Stromal cell of bone marrow (primary cell): ENCODE data around the gene PRKAG2.
"Not testable (repeated sequence)": the region's sequence is repeated elsewhere in the genome, so short reads cannot be mapped to it uniquely, and the experiment has no call there.

Experiments
- DNase-seq: peaks from one replicate; pipeline ENCODE4 v3.0.0-alpha.2; 2012; ENCODE audit warnings: low read depth

PRKAG2 gene

GRCh38 chr7:151835636-151836035 is 41.3 kb downstream of the PRKAG2 start:
- DNase-seq: no peak

DNA sequence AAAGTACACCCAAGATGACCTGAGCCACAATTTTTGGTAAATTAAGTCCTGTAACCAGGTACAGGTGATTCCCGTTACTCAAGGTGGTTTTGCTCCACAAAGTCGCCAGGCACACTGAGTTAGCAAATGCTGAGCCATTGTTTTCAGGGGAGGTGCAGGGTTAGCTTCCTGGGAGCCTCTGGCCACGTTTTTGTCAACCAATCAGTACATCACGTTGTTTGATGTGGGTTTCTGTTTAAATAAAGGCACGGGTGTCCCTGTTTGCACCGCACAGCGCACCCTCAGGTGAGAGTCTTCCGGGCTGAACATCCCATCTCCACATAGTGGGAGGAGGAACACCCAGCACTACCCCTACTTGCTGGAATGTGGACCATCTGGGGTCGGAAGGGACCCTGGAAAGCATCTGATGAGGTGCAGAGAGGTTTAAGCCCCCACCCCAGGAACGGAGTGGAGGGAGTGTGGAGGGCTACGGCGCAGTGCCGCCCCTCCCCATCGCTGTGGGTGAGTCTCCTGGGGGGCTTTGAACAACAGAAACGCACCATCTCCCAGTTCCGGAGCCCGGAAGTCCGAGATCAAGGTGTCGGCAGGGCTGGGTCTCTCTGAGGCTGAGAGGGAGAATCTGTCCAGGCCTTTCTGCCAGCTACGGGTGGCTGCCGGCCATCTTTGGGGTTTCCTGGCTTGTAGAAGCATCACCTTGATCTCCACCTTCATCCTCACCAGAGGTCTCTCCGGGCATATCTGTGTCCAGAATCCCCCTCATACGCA is 42.5 kb downstream of the PRKAG2 start:
- DNase-seq: no peak

- DNase-seq: no peak
Measured at GRCh38 chr7:151833691-151834090, 43.2 kb downstream of the PRKAG2 start.

DNA sequence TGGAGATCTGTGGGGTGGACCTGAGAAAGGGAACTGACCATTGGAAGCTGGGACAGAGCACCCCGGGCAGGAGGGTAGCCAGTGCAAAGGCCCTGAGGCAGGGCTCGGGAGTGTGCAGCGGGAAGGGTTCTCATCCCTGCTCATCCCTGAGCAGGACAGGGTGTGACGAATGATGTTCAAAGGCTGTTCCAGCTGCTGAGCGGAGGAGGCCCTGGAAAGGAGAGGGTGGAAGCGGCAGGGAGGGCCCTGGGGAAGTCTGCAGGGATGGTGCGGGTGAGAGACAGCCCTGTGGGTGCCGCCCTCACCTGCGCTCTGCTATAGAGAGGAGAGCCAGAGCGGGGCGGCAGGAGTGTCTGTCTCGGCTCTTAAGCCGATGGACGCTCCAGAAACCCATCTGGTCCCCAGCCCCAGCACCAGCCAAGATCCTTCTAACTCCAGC is 43.7 kb downstream of the PRKAG2 start:
- DNase-seq: no peak

DNA sequence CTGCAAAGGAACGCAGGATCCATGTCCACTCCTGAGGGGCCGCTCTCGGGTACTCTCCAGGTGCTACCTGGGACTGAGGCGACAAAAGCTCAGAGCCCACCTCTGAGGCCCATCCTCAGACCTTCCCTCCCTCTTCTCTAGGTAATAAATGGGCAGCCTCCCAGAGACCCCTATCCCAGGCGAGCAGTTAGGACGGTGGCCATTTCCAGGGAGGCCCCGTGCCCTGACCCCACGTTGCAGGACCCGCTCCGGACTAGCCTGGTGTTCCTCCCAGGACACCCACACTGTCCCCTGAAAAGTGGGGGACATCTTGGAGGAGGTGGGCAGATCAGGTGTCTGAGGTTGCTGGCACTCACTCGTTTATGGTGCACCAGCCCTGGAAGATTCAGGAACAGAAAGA is 44.3 kb downstream of the PRKAG2 start:
- DNase-seq: no peak

DNA sequence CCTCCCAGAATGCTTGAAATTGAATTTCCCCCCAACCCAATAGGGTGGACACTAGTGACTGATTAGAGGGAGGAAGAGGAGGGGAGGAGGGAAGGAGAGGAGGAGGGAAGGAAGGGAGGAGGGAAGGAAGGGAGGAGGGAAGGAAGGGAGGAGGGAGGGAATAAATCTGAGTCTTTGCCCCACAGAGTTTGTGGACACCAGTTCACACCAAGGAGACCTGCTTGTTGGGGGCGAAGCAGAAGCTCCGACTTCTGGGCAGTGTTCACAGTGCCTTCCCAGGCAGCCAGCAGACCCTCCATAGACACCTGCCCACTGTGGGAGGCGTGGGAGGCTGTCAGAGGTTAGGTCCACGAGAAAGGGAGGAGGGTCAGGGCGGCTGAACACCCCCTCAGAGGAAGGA is 44.8 kb downstream of the PRKAG2 start:
- no peak for DNase-seq

- DNase-seq: no peak
Measured at GRCh38 chr7:151831606-151832005, 45.3 kb downstream of the PRKAG2 start.

GRCh38 chr7:151830121-151830830 is 46.6 kb downstream of the PRKAG2 start:
- no peak for DNase-seq

GRCh38 chr7:151829707-151830106 is 47.2 kb downstream of the PRKAG2 start:
- DNase-seq: no peak

DNA sequence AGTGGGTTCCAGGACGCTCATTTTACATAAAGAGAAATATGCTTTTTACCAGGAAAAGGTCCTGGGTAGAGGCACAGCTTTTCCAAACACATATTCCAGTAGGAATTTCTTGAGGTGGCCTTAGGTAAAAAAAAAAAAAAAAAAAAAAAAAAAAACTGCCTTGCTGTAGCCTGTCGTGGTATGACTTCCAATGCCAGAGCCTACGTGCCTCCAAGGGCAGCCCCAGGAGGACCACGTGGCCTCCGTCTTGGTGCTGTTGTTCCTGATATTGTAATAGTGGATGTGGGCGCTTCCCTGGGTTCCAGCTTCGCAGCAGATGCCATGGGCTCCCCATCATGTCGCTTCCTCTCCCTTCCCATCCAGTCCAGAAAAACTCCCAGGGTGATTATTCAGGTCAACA is 49.3 kb downstream of the PRKAG2 start:
- DNase-seq: no peak

DNA sequence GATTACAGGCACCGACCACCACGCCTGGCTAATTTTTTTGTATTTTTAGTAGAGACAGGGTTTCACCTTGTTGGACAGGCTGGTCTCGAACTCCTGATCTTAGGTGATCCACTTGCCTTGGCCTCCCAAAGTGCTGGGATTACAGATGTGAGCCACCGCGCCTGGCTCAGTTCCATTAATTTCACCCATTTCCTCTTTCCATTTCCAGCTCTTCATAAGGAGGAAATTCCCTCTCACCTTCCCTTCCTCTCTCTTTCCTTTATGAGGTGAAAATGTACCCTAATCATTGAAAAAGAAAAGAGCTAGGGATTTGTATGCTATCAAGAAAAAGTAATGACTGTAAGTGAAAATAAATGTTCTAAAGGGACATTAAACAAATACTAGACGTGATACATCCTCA is 50.6 kb downstream of the PRKAG2 start:
- not testable (repeated sequence) for DNase-seq

GRCh38 chr7:151825721-151826120 is 51.2 kb downstream of the PRKAG2 start:
- no peak for DNase-seq

DNA sequence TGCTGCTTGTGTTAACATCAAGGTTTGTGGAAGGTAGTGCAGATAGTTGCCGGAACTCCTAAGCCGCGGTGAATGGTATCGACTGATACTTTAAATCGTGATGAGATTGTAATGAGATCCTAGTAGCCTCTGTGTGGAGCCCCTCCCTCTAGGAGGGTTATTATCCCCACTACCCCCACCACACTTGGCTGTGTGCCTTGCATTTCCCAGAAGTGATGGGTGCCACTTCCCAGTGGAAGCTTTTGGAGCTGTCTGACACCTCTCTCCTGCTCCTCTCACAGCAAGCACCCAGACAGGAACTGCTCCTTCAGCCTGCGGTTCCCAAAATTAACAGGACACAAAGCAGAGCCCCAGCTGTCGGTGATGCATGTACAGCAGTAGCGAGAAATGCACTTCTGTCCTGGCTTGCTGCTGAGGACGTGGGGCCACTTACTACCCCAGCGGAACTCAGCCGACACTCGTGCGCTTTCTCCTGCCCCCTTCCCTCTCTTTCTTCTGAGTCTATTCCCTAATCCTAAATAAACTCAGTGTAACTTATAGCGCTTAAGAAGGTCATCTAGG is 52.5 kb downstream of the PRKAG2 start:
- no peak for DNase-seq

GRCh38 chr7:151823566-151824372 is 53.1 kb downstream of the PRKAG2 start:
- DNase-seq: no peak

DNA sequence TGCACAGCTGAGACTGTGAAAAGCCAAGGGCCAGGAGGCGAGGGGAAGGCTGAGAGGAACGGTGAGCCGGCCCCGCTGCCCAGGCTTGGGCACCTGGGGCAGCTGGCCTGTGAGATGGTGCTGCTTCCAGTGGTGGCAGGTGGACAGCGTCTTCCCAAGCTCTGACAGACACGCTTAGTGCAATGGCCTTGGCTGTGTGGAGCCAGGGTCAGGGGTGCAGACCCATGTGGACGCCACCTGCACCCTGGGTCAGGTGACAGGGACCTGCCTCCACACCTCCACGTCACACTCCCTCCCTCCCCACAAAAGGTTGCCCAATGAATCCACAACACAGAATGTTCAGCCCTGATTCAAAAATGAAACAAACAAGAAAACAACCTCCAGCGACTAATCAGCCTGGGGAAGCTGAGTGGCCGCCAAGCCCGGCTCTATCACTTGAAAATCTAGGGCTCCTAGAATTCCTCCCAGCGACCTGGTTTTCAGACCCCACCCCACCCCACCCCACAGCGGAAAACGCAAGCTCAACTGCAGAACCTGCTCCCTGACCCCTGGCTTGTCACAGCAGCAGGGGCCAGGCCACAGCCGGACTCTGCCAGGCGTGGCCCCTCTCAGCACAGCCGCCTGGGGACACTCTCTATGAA is 54.3 kb downstream of the PRKAG2 start:
- no peak for DNase-seq

GRCh38 chr7:151821806-151822540 is 54.9 kb downstream of the PRKAG2 start:
- DNase-seq: no peak

DNA sequence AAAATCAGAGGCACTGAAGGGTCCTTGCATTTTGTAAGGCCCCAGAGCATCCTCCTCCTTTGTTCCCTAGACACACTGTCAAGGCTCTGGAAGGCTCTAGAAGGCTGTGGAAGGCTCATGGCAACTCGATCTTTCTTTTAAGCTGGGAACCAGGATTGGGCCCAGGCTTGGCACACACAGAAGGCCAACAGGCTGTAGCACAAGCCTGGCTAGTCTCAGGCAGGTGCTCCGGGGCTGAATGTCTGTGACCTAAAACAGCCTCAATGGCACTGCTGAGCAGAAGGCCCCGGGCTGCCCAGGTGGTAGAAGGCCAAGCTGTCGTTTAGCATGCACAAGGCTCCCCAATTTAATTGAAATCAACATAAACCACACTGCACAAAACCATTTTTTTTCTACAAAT is 55.7 kb downstream of the PRKAG2 start:
- no peak for DNase-seq

GRCh38 chr7:151820491-151821105 is 56.3 kb downstream of the PRKAG2 start:
- DNase-seq: no peak

DNA sequence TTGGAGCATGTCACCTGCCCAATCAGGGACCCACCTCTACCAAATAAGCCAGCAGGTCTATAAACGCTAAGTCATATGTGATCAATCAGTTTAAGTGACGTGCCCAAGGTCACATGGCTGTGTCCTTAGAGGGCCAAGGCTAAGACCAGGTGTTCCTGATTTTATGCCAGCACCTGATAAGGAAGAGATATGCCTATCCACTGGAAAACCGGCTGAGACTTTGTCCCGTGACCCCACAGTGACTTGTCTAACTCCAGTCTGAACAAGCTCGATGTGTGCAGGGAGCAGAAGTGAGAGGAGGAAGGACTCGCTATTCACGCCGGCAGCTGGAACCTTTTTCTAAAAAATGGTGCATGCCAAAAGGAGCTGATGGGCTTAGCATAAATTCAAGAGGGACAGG is 57.0 kb downstream of the PRKAG2 start:
- DNase-seq: no peak

GRCh38 chr7:151818674-151819519 is 58.0 kb downstream of the PRKAG2 start:
- no peak for DNase-seq
